NT2/D1 (cell line): ENCODE data around the gene CHODL.

Experiments used
- SUZ12 ChIP-seq: IDR thresholded peaks from 2 replicates; pipeline ENCODE4 v1.6.1; 2011; ENCODE audit not compliant: insufficient read length, insufficient read depth; ENCODE audit errors: extremely low read depth
- YY1 ChIP-seq: IDR thresholded peaks from 2 replicates; pipeline ENCODE4 v1.6.1; 2011; ENCODE audit not compliant: insufficient read length, insufficient read depth
- ZNF274 ChIP-seq: IDR thresholded peaks from 2 replicates; pipeline ENCODE4 v1.6.1; 2011; ENCODE audit warnings: mild to moderate bottlenecking, low read depth, low read length

DNA sequence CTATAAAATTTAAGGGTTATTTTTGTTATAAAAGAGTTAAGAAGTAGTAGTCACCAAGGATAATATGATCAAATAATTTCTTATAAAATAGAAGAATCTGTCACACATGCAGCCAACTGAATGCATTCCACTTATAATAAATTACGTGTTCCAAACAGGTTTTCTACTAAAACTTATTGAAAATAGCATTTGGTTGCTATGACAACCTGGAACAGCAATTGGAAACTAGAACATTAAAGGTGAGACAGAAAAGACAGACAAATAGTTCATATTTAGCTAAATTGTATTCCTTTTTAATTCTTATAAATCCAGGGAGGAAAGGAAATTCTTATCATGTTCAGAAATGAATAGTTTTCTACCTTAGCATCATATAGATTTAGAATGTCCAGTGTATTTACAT lies 9.1 kb upstream of the CHODL start:
- TF ChIP-seq ZNF274 (no peak), SUZ12 (no peak), YY1 (no peak)
